Uterus (tissue), 4 donors: ENCODE measurements around the gene C1QTNF5. TPM values are rescaled to one million over a fixed set of nuclear protein-coding genes. Genes with fewer than 3 reads are reported as not detected.

Source experiments
- DNase-seq, 2 donors: peaks; one replicate each; pipeline ENCODE4 v3.0.0-alpha.2; 2019 to 2020
- H3K27ac ChIP-seq, 2 donors: fragments of 200-600 bp; sonication (generic); 1 replicate in 1 of 2; 2 replicates in 1 of 2; pipeline ENCODE4 v1.5.1; 2016 to 2018
- H3K27me3 ChIP-seq, 2 donors: fragments of 200-600 bp; sonication (generic); one replicate each; pipeline ENCODE4 v1.5.1; 2018 to 2019; ENCODE audit warnings: control low read depth in 1 of 2
- H3K36me3 ChIP-seq, 2 donors: fragments of 200-600 bp; sonication (generic); one replicate each; pipeline ENCODE4 v1.5.1; 2019; ENCODE audit warnings: control low read depth in 1 of 2
- H3K4me1 ChIP-seq, 2 donors: fragments of 200-600 bp; sonication (generic); one replicate each; pipeline ENCODE4 v1.5.1; 2018 to 2019; ENCODE audit warnings: control low read depth in 1 of 2
- H3K4me3 ChIP-seq, 2 donors: fragments of 200-600 bp; sonication (generic); 1 replicate in 1 of 2; 2 replicates in 1 of 2; pipeline ENCODE4 v1.5.1; 2018 to 2019; ENCODE audit warnings: mild to moderate bottlenecking in 1 of 2
- H3K9me3 ChIP-seq, 2 donors: fragments of 200-600 bp; sonication (generic); one replicate each; pipeline ENCODE4 v1.5.1; 2019; ENCODE audit warnings: control low read depth in 1 of 2
- CTCF ChIP-seq, 4 experiments: fragments of 200-600 bp in 2 of 4; fragments of 450-650 bp in 2 of 4; sonication (generic) in 2 of 4; IDR thresholded peaks; one replicate each; pipeline ENCODE4 v1.5.1; 2016 to 2019; ENCODE audit warnings: antibody characterized with exemption in 4 of 4, mild to moderate bottlenecking in 2 of 4, moderate library complexity in 1 of 4
- POLR2A ChIP-seq, 2 donors: fragments of 450-650 bp; IDR thresholded peaks; one replicate each; pipeline ENCODE4 v1.6.1; 2016; ENCODE audit warnings: antibody characterized with exemption in 2 of 2, mild to moderate bottlenecking in 1 of 2, moderate library complexity in 1 of 2
- intact Hi-C: fragments of 100-400 bp; cut with DNase I; formaldehyde crosslinking; loops from one replicate; pipeline ENCODE4 v1.15.1; 2023; ENCODE audit warnings: low total_unique reads
- total RNA-seq, 4 donors: library from RNA; depleted of rRNA in 3 of 4; stranded (reverse); fragments of >200 nt in 3 of 4; gene quantifications; one replicate each; pipeline versions ENCODE4 v1.1.0 to v1.2.4, GENCODE V29; 2014 to 2023
- donor health status: DM: yes; HTN: yes; CAD: no.

Gene C1QTNF5
- total RNA-seq, 4 donors from 2014 or later: 6.5 to 40.2 (median 35.7) TPM

GRCh38 chr11:119375337-119376196 is 34.9 kb upstream of the C1QTNF5 start:
- Histone ChIP-seq H3K27ac (peak overlapping the region; percentile 90 to 93), H3K4me1 (peaks cover 6 to 11% of the 10 kb centered on the region in 2 donors), H3K9me3 (no peaks in the 10 kb centered on the region), H3K27me3 (no peaks in the 10 kb centered on the region), H3K36me3 (no peaks in the 10 kb centered on the region), H3K4me3 (no peak overlapping the region)
- TF ChIP-seq CTCF (IDR thresholded peaks at IDR 0.05) (no peak), POLR2A (IDR thresholded peaks at IDR 0.05) (no peak)
- peak; percentile 94 to 95 for DNase-seq
- intact Hi-C loops: no loop called here

GRCh38 chr11:119374632-119375336 is 34.1 kb upstream of the C1QTNF5 start:
- DNase-seq: peak in 1 of 2 donors; percentile 45
- TF ChIP-seq POLR2A (IDR thresholded peaks at IDR 0.05) (no peak), CTCF (IDR thresholded peaks at IDR 0.05) (no peak)
- Histone ChIP-seq H3K27ac (peak overlapping the region; percentile 90 to 93), H3K9me3 (no peaks in the 10 kb centered on the region), H3K27me3 (no peaks in the 10 kb centered on the region), H3K4me1 (peaks cover 6 to 11% of the 10 kb centered on the region in 2 donors), H3K36me3 (no peaks in the 10 kb centered on the region), H3K4me3 (no peak overlapping the region)
- intact Hi-C loops: no loop called here

- H3K4me3 ChIP-seq: no peak overlapping the region
- no peaks in the 10 kb centered on the region for H3K36me3 ChIP-seq
- TF ChIP-seq CTCF (IDR thresholded peaks at IDR 0.05) (peak; percentile 81 to 90 (median 84)), POLR2A (IDR thresholded peaks at IDR 0.05) (no peak)
- H3K4me1 ChIP-seq: peaks cover 11% of the 10 kb centered on the region in 2 donors
- H3K27ac ChIP-seq: peak overlapping the region; percentile 90 to 93
- no peaks in the 10 kb centered on the region for H3K9me3 ChIP-seq
- DNase-seq: peak; percentile 76 to 81
- H3K27me3 ChIP-seq: no peaks in the 10 kb centered on the region
- intact Hi-C loops: no loop called here
Observed at GRCh38 chr11:119373921-119374631, 33.4 kb upstream of the C1QTNF5 start.

- H3K9me3 ChIP-seq: no peaks in the 10 kb centered on the region
- H3K27ac ChIP-seq: peak overlapping the region in 1 of 2 donors; percentile 93
- H3K27me3 ChIP-seq: no peaks in the 10 kb centered on the region
- H3K36me3 ChIP-seq: no peaks in the 10 kb centered on the region
- no peak overlapping the region for H3K4me3 ChIP-seq
- peak; percentile 26 to 35 for DNase-seq
- peaks cover 16 to 19% of the 10 kb centered on the region in 2 donors for H3K4me1 ChIP-seq
- intact Hi-C loops: no loop called here
- no peak for TF ChIP-seq CTCF (IDR thresholded peaks at IDR 0.05)
- no peak for TF ChIP-seq POLR2A (IDR thresholded peaks at IDR 0.05)
Observed at GRCh38 chr11:119373059-119373920, 32.6 kb upstream of the C1QTNF5 start.
